IMR-90 (cell line): ENCODE data around the gene PBRM1. TPM values are rescaled to one million over a fixed set of nuclear protein-coding genes. Genes with fewer than 3 reads are reported as not detected.
A peak's percentile ranks its signal among the peaks of the same experiment; 100 is the strongest.

Experiments
- ATAC-seq: fragments of 200-7000 bp; cut with Tn5 transposase; 2 replicates; pipeline ENCODE4 v1.9.1; 2020; ENCODE audit warnings: low read depth, mild to moderate bottlenecking, moderate library complexity
- BruUV-seq: library from RNA; stranded (reverse); fragments of 400-500 nt; replicated peaks from 2 replicates; lab custom pipeline; 2021; lab: Mats Ljungman, UMichigan
- CTCF ChIA-PET: fragments of 300-600 bp; formaldehyde crosslinking; extraction: SDS; loops from one replicate; lab custom pipeline; 2021; ENCODE audit warnings: antibody characterized with exemption; lab: Yijun Ruan, JAX
- POLR2A ChIA-PET: fragments of 300-600 bp; sonication (Branson Sonifier 250); formaldehyde crosslinking; loops from one replicate; lab custom pipeline; 2022; ENCODE audit warnings: antibody characterized with exemption; ENCODE audit not compliant: unreplicated experiment; lab: Charles Lee
- DNase-seq: peaks from one replicate; pipeline ENCODE4 v3.0.0; 2013
- H2AFZ ChIP-seq: replicated peaks from 2 replicates; pipeline ENCODE3; 2013; ENCODE audit warnings: low read length, mild to moderate bottlenecking; ENCODE audit not compliant: poor library complexity
- H2AK5ac ChIP-seq: 2 replicates; pipeline ENCODE4 v1.6.1; 2013; ENCODE audit warnings: low read depth, low read length, inconsistent platforms
- H2AK9ac ChIP-seq: replicated peaks from 2 replicates; pipeline ENCODE3; 2013; ENCODE audit warnings: mild to moderate bottlenecking, low read depth, low read length, moderate library complexity; ENCODE audit not compliant: poor library complexity
- H2BK120ac ChIP-seq: 2 replicates; pipeline ENCODE4 v1.6.1; 2013; ENCODE audit warnings: low read depth, low read length, inconsistent platforms
- H2BK15ac ChIP-seq: 3 replicates; pipeline ENCODE4 v1.6.1; 2013; ENCODE audit warnings: low read depth, low read length, inconsistent platforms
- H2BK20ac ChIP-seq: 2 replicates; pipeline ENCODE4 v1.6.1; 2013; ENCODE audit warnings: low read depth, mild to moderate bottlenecking, inconsistent platforms, low read length, moderate library complexity
- H2BK5ac ChIP-seq: 2 replicates; pipeline ENCODE4 v1.6.1; 2013; ENCODE audit warnings: mild to moderate bottlenecking, low read depth, low read length, inconsistent platforms; ENCODE audit not compliant: poor library complexity, severe bottlenecking
- H3K14ac ChIP-seq: replicated peaks from 2 replicates; pipeline ENCODE4 v1.6.1; 2013; ENCODE audit warnings: low read depth, low read length, inconsistent platforms
- H3K18ac ChIP-seq: 2 replicates; pipeline ENCODE4 v1.6.1; 2013; ENCODE audit warnings: low read depth, low read length, control low read depth
- H3K23ac ChIP-seq: 2 replicates; pipeline ENCODE4 v1.6.1; 2013; ENCODE audit warnings: low read depth, low read length, inconsistent platforms
- H3K27ac ChIP-seq: 2 replicates; pipeline ENCODE4 v1.5.1; 2013; ENCODE audit warnings: mild to moderate bottlenecking, control low read depth, low read length; ENCODE audit not compliant: insufficient read depth
- H3K27me3 ChIP-seq: 2 replicates; pipeline ENCODE4 v1.6.1; 2013; ENCODE audit warnings: low read length; ENCODE audit not compliant: control insufficient read depth, insufficient read depth
- H3K36me3 ChIP-seq: 2 replicates; pipeline ENCODE4 v1.6.1; 2013; ENCODE audit warnings: low read length, mixed read lengths; ENCODE audit not compliant: control insufficient read depth, insufficient read depth
- H3K4ac ChIP-seq: 2 replicates; pipeline ENCODE4 v1.6.1; 2013; ENCODE audit warnings: low read depth, low read length, inconsistent platforms
- H3K4me1 ChIP-seq: 2 replicates; pipeline ENCODE4 v1.6.1; 2013; ENCODE audit warnings: low read length, mixed read lengths; ENCODE audit not compliant: control insufficient read depth, insufficient read depth
- H3K4me2 ChIP-seq: 2 replicates; pipeline ENCODE4 v1.6.1; 2013; ENCODE audit warnings: low read depth, mild to moderate bottlenecking, control low read depth, low read length, moderate library complexity
- H3K4me3 ChIP-seq: 2 replicates; pipeline ENCODE4 v1.5.1; 2013; ENCODE audit warnings: low read depth, mild to moderate bottlenecking, control low read depth, low read length, moderate library complexity; ENCODE audit not compliant: insufficient read depth
- H3K56ac ChIP-seq: 2 replicates; pipeline ENCODE4 v1.6.1; 2013; ENCODE audit warnings: low read length, inconsistent platforms; ENCODE audit not compliant: insufficient read depth; ENCODE audit errors: extremely low read depth
- H3K79me1 ChIP-seq, 2 experiments: 2 replicates each; pipeline ENCODE4 v1.6.1; 2013; ENCODE audit warnings: low read length in 2 of 2, inconsistent platforms in 1 of 2, low read depth in 1 of 2
- H3K9ac ChIP-seq: 2 replicates; pipeline ENCODE4 v1.6.1; 2013; ENCODE audit warnings: low read depth, low read length, control low read depth
- H3K9me1 ChIP-seq: 2 replicates; pipeline ENCODE4 v1.6.1; 2013; ENCODE audit warnings: low read length, inconsistent platforms; ENCODE audit not compliant: insufficient read depth
- H3K9me3 ChIP-seq: 2 replicates; pipeline ENCODE4 v1.6.1; 2013; ENCODE audit warnings: low read length; ENCODE audit not compliant: control insufficient read depth, insufficient read depth
- H4K20me1 ChIP-seq: 2 replicates; pipeline ENCODE4 v1.6.1; 2013; ENCODE audit warnings: low read length, inconsistent platforms; ENCODE audit not compliant: insufficient read depth
- H4K5ac ChIP-seq: 2 replicates; pipeline ENCODE4 v1.6.1; 2013; ENCODE audit warnings: mild to moderate bottlenecking, low read depth, low read length, control low read depth
- H4K8ac ChIP-seq, 2 experiments: 2 replicates each; pipeline ENCODE4 v1.6.1; 2013; ENCODE audit warnings: low read depth in 2 of 2, low read length in 2 of 2, control low read depth in 1 of 2, inconsistent platforms in 1 of 2
- H4K91ac ChIP-seq: 2 replicates; pipeline ENCODE4 v1.6.1; 2013; ENCODE audit warnings: low read depth, low read length, inconsistent platforms; ENCODE audit not compliant: insufficient read depth
- BHLHE40 ChIP-seq: fragments of 150-350 bp; IDR thresholded peaks from 2 replicates; pipeline ENCODE4 v1.6.1; 2016; ENCODE audit warnings: mild to moderate bottlenecking, low read depth, low read length
- CEBPB ChIP-seq: IDR thresholded peaks from 2 replicates; pipeline ENCODE4 v1.6.1; 2012; ENCODE audit warnings: low read depth, low read length, improper control_type of control experiment
- FOS ChIP-seq: fragments of 150-350 bp; IDR thresholded peaks from 2 replicates; pipeline ENCODE4 v1.6.1; 2016; ENCODE audit warnings: low read depth, low read length
- RAD21 ChIP-seq: IDR thresholded peaks from 2 replicates; pipeline ENCODE4 v1.6.1; 2012; ENCODE audit warnings: low read length, improper control_type of control experiment
- WGBS, 2 experiments: methylation state at CpG; one replicate each; pipeline versions ENCODE4 v1.1.5 to v1.1.7; 2013; ENCODE audit warnings: missing lambda C conversion rate in 2 of 2; ENCODE audit not compliant: insufficient read length in 1 of 2; ENCODE audit errors: extremely low coverage in 2 of 2; 5-methylcytosine and 5-hydroxymethylcytosine counted together
- dilution Hi-C: fragments of 300-500 bp; cut with HindIII; formaldehyde crosslinking; loops from one replicate; pipeline ENCODE4 v1.14.3; 2018; ENCODE audit warnings: low sequenced_read_pairs; ENCODE audit not compliant: unreplicated experiment
- in situ Hi-C: fragments of 300-500 bp; cut with MboI; formaldehyde crosslinking; loops from 3 replicates; pipeline ENCODE4 v1.14.3; 2019; ENCODE audit warnings: low sequenced_read_pairs, inconsistent platforms, mixed read lengths
- intact Hi-C: fragments of 100-400 bp; cut with micrococcal nuclease; formaldehyde crosslinking; loops from 2 replicates; pipeline ENCODE4 v1.10.0; 2022
- polyA plus RNA-seq, 3 experiments: library from polyadenylated mRNA; depleted of rRNA; stranded (reverse); fragments of >200 nt; gene quantifications; 2 replicates each; pipeline ENCODE4 v1.2.3, GENCODE V29; 2012; ENCODE audit warnings: low replicate concordance in 1 of 3
- total RNA-seq: library from RNA; depleted of rRNA; stranded (reverse); fragments of >200 nt; gene quantifications from 2 replicates; pipeline ENCODE4 v1.2.3, GENCODE V29; 2012
- TF ChIP-seq, protein P1 (sequence below): fragments of 150-350 bp; IDR thresholded peaks from 2 replicates; pipeline ENCODE4 v1.6.1; 2016; ENCODE audit warnings: low read depth, mild to moderate bottlenecking, low read length, moderate library complexity, borderline replicate concordance

Gene PBRM1
- total and polyA plus RNA-seq, 2 of the 4 experiments (the other 2 are of a cell fraction), result 16.5 to 72.6 TPM

DNA sequence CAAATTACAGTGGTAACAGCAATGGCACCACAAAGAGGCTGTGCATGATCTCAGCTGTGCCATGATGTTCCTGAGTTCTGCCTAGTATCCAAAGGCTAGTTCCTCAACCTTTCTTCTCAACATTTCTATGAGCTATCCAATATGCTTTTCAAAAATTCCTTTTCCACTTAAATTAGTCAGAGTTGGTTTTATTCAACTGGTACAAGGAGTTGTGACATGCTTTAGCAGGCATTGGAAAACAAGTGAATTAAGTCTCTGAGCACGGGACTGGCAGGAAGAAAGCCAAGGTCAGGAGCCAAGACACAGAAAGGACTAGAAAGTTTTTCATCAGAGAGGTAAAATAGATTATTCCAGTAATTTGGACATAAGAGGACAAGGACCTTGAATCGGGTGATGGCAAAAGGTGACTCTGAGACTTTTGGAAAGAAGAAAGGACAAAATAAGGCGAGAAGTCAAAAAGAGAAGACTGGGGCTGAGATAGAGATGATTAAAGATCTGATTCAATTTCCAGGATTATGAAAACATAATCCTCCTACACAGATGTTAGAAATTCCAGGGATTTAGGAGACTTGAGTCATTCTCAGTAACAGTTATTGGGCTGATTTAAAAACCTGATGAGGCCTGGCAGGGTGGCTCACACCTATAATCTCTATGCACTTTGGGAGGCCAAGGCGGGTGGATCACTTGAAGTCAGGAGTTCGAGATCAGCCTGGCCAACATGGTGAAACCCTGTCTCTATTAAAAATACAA is 36.1 kb downstream of the PBRM1 start:
- peaks cover 42% of the 10 kb centered on the region for H3K36me3 ChIP-seq
- H3K79me1 ChIP-seq, result peaks cover 8 to 30% of the 10 kb centered on the region in 2 experiments
- H2BK15ac ChIP-seq, result no peak overlapping the region
- peak overlapping the region; percentile 65 for H2AK9ac ChIP-seq
- H2BK20ac ChIP-seq, result no peak overlapping the region
- peak overlapping the region; percentile 49 for H3K4ac ChIP-seq
- H3K56ac ChIP-seq, result no peak overlapping the region
- H3K14ac ChIP-seq, result 0 out of 2 replicates have a peak overlapping the region, but pooled peaks have one; percentile 58
- H4K91ac ChIP-seq, result peak overlapping the region; percentile 8; the same call in 1 of the 2 replicates
- H3K4me1 ChIP-seq, result peaks cover 8% of the 10 kb centered on the region; the same call in 1 of the 2 replicates
- ChIA-PET CTCF (no interaction called here), POLR2A (no interaction called here)
- peaks cover 7% of the 10 kb centered on the region for H3K9me1 ChIP-seq
- no TSS peak for BruUV-seq
- H3K27ac ChIP-seq, result peak overlapping the region; percentile 73; the same call in 1 of the 2 replicates
- no peaks in the 10 kb centered on the region for H4K20me1 ChIP-seq
- TF ChIP-seq RAD21 (no peak), BHLHE40 (peak; percentile 60; the same call in 1 of the 2 replicates), FOS (0 out of 2 replicates have a peak, but pooled peaks have one; percentile 11), CEBPB (no peak)
- TF ChIP-seq, protein P1, sequence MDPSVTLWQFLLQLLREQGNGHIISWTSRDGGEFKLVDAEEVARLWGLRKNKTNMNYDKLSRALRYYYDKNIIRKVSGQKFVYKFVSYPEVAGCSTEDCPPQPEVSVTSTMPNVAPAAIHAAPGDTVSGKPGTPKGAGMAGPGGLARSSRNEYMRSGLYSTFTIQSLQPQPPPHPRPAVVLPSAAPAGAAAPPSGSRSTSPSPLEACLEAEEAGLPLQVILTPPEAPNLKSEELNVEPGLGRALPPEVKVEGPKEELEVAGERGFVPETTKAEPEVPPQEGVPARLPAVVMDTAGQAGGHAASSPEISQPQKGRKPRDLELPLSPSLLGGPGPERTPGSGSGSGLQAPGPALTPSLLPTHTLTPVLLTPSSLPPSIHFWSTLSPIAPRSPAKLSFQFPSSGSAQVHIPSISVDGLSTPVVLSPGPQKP, result no peak
- H3K27me3 ChIP-seq, result no peaks in the 10 kb centered on the region
- H3K4me3 ChIP-seq, result no peak overlapping the region
- peak overlapping the region; percentile 66; the same call in 1 of the 2 replicates for H2AK5ac ChIP-seq
- H3K18ac ChIP-seq, result peak overlapping the region; percentile 52; the same call in 1 of the 2 replicates
- peak; percentile 77 for ATAC-seq
- intact Hi-C loops (no loop called here), in situ Hi-C loops (no loop called here), dilution Hi-C loops (no loop called here)
- peak; percentile 70 for DNase-seq
- WGBS, 2 experiments, result 63% methylated on average over 1 of the region's 5 CpGs; no CpG with 5 or more reads in 1 of the 2 experiments
- no peak overlapping the region for H2AFZ ChIP-seq
- peak overlapping the region; percentile 44 for H2BK120ac ChIP-seq
- peak overlapping the region; percentile 53; the same call in 1 of the 2 replicates for H3K23ac ChIP-seq
- H2BK5ac ChIP-seq, result peak overlapping the region; percentile 85
- no peaks in the 10 kb centered on the region for H3K9me3 ChIP-seq
- H3K9ac ChIP-seq, result no peak overlapping the region
- peak overlapping the region; percentile 2 to 79; a peak in 3 of 4 replicates for H4K8ac ChIP-seq
- H4K5ac ChIP-seq, result peak overlapping the region; percentile 41; the same call in 1 of the 2 replicates
- no peak overlapping the region for H3K4me2 ChIP-seq
